Gastrocnemius medialis (tissue), 4 donors: ENCODE results near the gene PTPRM. TPM values are rescaled to one million over a fixed set of nuclear protein-coding genes. Genes with fewer than 3 reads are reported as not detected.

Experiments used
- ATAC-seq, 2 donors: fragments of 150-250 bp; one replicate each; pipeline ENCODE4 v1.9.1; 2016
- DNase-seq, 2 donors: peaks; one replicate each; pipeline ENCODE4 v3.0.0-alpha.2; 2019
- H3K27ac ChIP-seq, 4 donors: fragments of 200-600 bp; sonication (generic); 1 replicate in 1 of 4; 2 replicates in 3 of 4; pipeline ENCODE4 v1.5.1; 2016 to 2018; ENCODE audit warnings: mild to moderate bottlenecking in 2 of 4, moderate library complexity in 1 of 4
- H3K27me3 ChIP-seq, 3 donors: fragments of 200-600 bp; sonication (generic) in 2 of 3; 1 replicate in 1 of 3; 2 replicates in 2 of 3; pipeline versions ENCODE4 v1.5.1 to v1.6.0; 2016 to 2019; ENCODE audit warnings: mild to moderate bottlenecking in 1 of 3, moderate library complexity in 1 of 3
- H3K36me3 ChIP-seq, 2 donors: fragments of 200-600 bp; sonication (generic) in 1 of 2; one replicate each; pipeline ENCODE4 v1.5.1; 2017 to 2018
- H3K4me1 ChIP-seq, 2 donors: fragments of 200-600 bp; sonication (generic) in 1 of 2; one replicate each; pipeline ENCODE4 v1.5.1; 2016 to 2017; ENCODE audit warnings: mild to moderate bottlenecking in 2 of 2
- H3K4me3 ChIP-seq, 4 donors: fragments of 200-600 bp; sonication (generic) in 3 of 4; 1 replicate in 1 of 4; 2 replicates in 3 of 4; pipeline ENCODE4 v1.5.1; 2016 to 2019; ENCODE audit warnings: mild to moderate bottlenecking in 2 of 4
- H3K9me3 ChIP-seq, 3 donors: fragments of 200-600 bp; sonication (generic) in 2 of 3; 1 replicate in 1 of 3; 2 replicates in 2 of 3; pipeline ENCODE4 v1.5.1; 2016 to 2019
- POLR2A ChIP-seq, 2 donors: fragments of 450-650 bp; IDR thresholded peaks; one replicate each; pipeline ENCODE4 v1.6.1; 2017; ENCODE audit warnings: antibody characterized with exemption in 2 of 2, mild to moderate bottlenecking in 2 of 2, moderate library complexity in 2 of 2
- in situ Hi-C, 4 donors: fragments of 200-750 bp; cut with MboI; loops; one replicate each; pipeline versions ENCODE4 v1.15.0 to v1.8.0; 2017; ENCODE audit warnings: low sequenced_read_pairs in 4 of 4
- intact Hi-C: fragments of 100-400 bp; cut with DNase I; formaldehyde crosslinking; loops from one replicate; pipeline ENCODE4 v1.15.1; 2023; ENCODE audit warnings: low total_unique reads
- total RNA-seq, 4 donors: library from RNA; depleted of rRNA; stranded (reverse); fragments of >200 nt; gene quantifications; one replicate each; pipeline versions ENCODE4 v1.1.0 to v1.2.3, GENCODE V29; 2016
- TF ChIP-seq, protein P1 (sequence below), 5 experiments: fragments of 450-650 bp in 3 of 5; fragments of 200-600 bp in 2 of 5; sonication (generic) in 2 of 5; IDR thresholded peaks in 4 of 5; conservative IDR thresholded peaks in 1 of 5; 1 replicate in 4 of 5; 2 replicates in 1 of 5; pipeline ENCODE4 v1.5.1; 2016 to 2019; ENCODE audit warnings: antibody characterized with exemption in 5 of 5, mild to moderate bottlenecking in 3 of 5, moderate library complexity in 3 of 5

PTPRM gene
- total RNA-seq, 4 donors from 2014 or later: 52.6 to 79.3 (median 63.8) TPM

GRCh38 chr18:8049147-8049546, 482.0 kb downstream of the PTPRM start:
- Histone ChIP-seq H3K36me3 (no peaks in the 10 kb centered on the region), H3K9me3 (no peaks in the 10 kb centered on the region), H3K27me3 (no peaks in the 10 kb centered on the region), H3K4me3 (no peak overlapping the region), H3K27ac (no peak overlapping the region), H3K4me1 (peaks cover 22 to 30% of the 10 kb centered on the region in 2 donors)
- ATAC-seq (no peak), DNase-seq (no peak)
- in situ Hi-C loops (no loop called here), intact Hi-C loops (no loop called here)
- TF ChIP-seq, protein P1, sequence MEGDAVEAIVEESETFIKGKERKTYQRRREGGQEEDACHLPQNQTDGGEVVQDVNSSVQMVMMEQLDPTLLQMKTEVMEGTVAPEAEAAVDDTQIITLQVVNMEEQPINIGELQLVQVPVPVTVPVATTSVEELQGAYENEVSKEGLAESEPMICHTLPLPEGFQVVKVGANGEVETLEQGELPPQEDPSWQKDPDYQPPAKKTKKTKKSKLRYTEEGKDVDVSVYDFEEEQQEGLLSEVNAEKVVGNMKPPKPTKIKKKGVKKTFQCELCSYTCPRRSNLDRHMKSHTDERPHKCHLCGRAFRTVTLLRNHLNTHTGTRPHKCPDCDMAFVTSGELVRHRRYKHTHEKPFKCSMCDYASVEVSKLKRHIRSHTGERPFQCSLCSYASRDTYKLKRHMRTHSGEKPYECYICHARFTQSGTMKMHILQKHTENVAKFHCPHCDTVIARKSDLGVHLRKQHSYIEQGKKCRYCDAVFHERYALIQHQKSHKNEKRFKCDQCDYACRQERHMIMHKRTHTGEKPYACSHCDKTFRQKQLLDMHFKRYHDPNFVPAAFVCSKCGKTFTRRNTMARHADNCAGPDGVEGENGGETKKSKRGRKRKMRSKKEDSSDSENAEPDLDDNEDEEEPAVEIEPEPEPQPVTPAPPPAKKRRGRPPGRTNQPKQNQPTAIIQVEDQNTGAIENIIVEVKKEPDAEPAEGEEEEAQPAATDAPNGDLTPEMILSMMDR (IDR thresholded peaks at IDR 0.05 in 4 of 5, conservative IDR thresholded peaks at IDR 0.05 in 1 of 5): no peak
- TF ChIP-seq POLR2A (IDR thresholded peaks at IDR 0.05): no peak

GRCh38 chr18:8050616-8051329, 483.7 kb downstream of the PTPRM start:
- no peak for ATAC-seq
- H3K27ac ChIP-seq: peak overlapping the region in 3 of 4 donors; percentile 14 to 56 (median 37)

DNA sequence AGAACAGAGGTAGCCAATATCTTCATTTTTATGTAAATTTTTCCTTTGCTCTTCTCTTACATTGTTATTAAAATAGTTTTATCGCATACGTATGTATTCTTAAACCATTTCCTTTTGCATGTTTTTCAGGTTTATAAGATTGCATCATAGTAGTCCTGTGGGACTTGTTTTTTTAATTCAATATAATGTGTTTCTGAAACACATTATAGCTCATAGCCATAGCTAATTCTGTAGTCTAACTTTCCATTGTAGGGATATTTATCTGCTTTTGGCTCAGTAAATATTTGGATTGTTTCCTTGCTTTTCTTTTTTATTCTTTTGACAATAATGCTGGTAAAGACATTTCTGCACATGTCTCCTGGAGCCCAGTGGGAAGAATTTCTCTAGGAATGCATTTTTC, 484.3 kb downstream of the PTPRM start:
- Histone ChIP-seq H3K27ac (peak overlapping the region in 2 of 4 donors; percentile 3 to 14), H3K4me1 (peaks cover 22 to 30% of the 10 kb centered on the region in 2 donors), H3K27me3 (no peaks in the 10 kb centered on the region), H3K9me3 (no peaks in the 10 kb centered on the region), H3K4me3 (no peak overlapping the region), H3K36me3 (no peaks in the 10 kb centered on the region)
- no peak for TF ChIP-seq POLR2A (IDR thresholded peaks at IDR 0.05)
- TF ChIP-seq, protein P1 (IDR thresholded peaks at IDR 0.05 in 4 of 5, conservative IDR thresholded peaks at IDR 0.05 in 1 of 5): no peak
- in situ Hi-C loops: no loop called here
- ATAC-seq: no peak
- intact Hi-C loops: loop anchor here (10.0 kb wide), 1 partner anchor 553 kb away; the partner anchor contains the start of gene RAB12
- DNase-seq: no peak

More at GRCh38 chr18:8050616-8051329, 483.7 kb downstream of the PTPRM start:
- no peaks in the 10 kb centered on the region for H3K27me3 ChIP-seq
- TF ChIP-seq, protein P1 (IDR thresholded peaks at IDR 0.05 in 4 of 5, conservative IDR thresholded peaks at IDR 0.05 in 1 of 5): no peak
- no peak for TF ChIP-seq POLR2A (IDR thresholded peaks at IDR 0.05)
- peaks cover 22 to 30% of the 10 kb centered on the region in 2 donors for H3K4me1 ChIP-seq
- intact Hi-C loops: loop anchor here (10.0 kb wide), 1 partner anchor 554 kb away; the partner anchor contains the start of gene RAB12
- no peak for DNase-seq
- H3K36me3 ChIP-seq: no peaks in the 10 kb centered on the region
- in situ Hi-C loops: no loop called here
- no peak overlapping the region for H3K4me3 ChIP-seq
- H3K9me3 ChIP-seq: no peaks in the 10 kb centered on the region

- Histone ChIP-seq H3K4me3 (no peak overlapping the region), H3K9me3 (no peaks in the 10 kb centered on the region), H3K4me1 (peaks cover 22 to 30% of the 10 kb centered on the region in 2 donors), H3K36me3 (no peaks in the 10 kb centered on the region), H3K27me3 (no peaks in the 10 kb centered on the region), H3K27ac (no peak overlapping the region)
- no peak for TF ChIP-seq POLR2A (IDR thresholded peaks at IDR 0.05)
- TF ChIP-seq, protein P1 (IDR thresholded peaks at IDR 0.05 in 4 of 5, conservative IDR thresholded peaks at IDR 0.05 in 1 of 5): no peak
- intact Hi-C loops (loop anchor here (10.0 kb wide), 1 partner anchor 553 kb away; the partner anchor contains the start of gene RAB12), in situ Hi-C loops (no loop called here)
- ATAC-seq (peak; percentile 33 to 60), DNase-seq (no peak)
Observed at GRCh38 chr18:8052237-8052701, 485.2 kb downstream of the PTPRM start.
